Islet of Langerhans (tissue), 1 donor: ENCODE measurements around the gene CNTNAP2.
"Not testable (repeated sequence)": the region's sequence is repeated elsewhere in the genome, so short reads cannot be mapped to it uniquely, and the experiment has no call there.

ENCODE experiments used
- FAIRE-seq: peaks from one replicate; lab custom pipeline; 2011; peaks lifted over from hg19 to GRCh38; lab: Jason Lieb, UNC

Gene CNTNAP2

GRCh38 chr7:147023440-147023839 lies 906.8 kb downstream of the CNTNAP2 start:
- FAIRE-seq, result no peak

- no peak for FAIRE-seq
These were observed 913.4 kb downstream of the CNTNAP2 start for GRCh38 chr7:147029953-147030352.

GRCh38 chr7:147033641-147034040 lies 917.0 kb downstream of the CNTNAP2 start:
- FAIRE-seq, result no peak

- no peak for FAIRE-seq
These were observed 924.8 kb downstream of the CNTNAP2 start for GRCh38 chr7:147041438-147041837.

- no peak for FAIRE-seq
These were observed 928.3 kb downstream of the CNTNAP2 start for GRCh38 chr7:147044941-147045340.

GRCh38 chr7:147047696-147048095 lies 931.1 kb downstream of the CNTNAP2 start:
- FAIRE-seq, result no peak

- FAIRE-seq, result no peak
These were observed 932.3 kb downstream of the CNTNAP2 start for GRCh38 chr7:147048864-147049263.

GRCh38 chr7:147052818-147053217 lies 936.2 kb downstream of the CNTNAP2 start:
- no peak for FAIRE-seq

- no peak for FAIRE-seq
These were observed 937.1 kb downstream of the CNTNAP2 start for GRCh38 chr7:147053746-147054145.

- no peak for FAIRE-seq
These were observed 943.5 kb downstream of the CNTNAP2 start for GRCh38 chr7:147060070-147060469.

- FAIRE-seq, result no peak
These were observed 946.3 kb downstream of the CNTNAP2 start for GRCh38 chr7:147062897-147063296.

- FAIRE-seq, result no peak
These were observed 952.2 kb downstream of the CNTNAP2 start for GRCh38 chr7:147068842-147069241.

GRCh38 chr7:147069771-147070170 lies 953.2 kb downstream of the CNTNAP2 start:
- FAIRE-seq, result no peak

GRCh38 chr7:147070886-147071285 lies 954.3 kb downstream of the CNTNAP2 start:
- no peak for FAIRE-seq

GRCh38 chr7:147071536-147071935 lies 954.9 kb downstream of the CNTNAP2 start:
- no peak for FAIRE-seq

- no peak for FAIRE-seq
These were observed 961.7 kb downstream of the CNTNAP2 start for GRCh38 chr7:147078312-147078711.

- no peak for FAIRE-seq
These were observed 962.5 kb downstream of the CNTNAP2 start for GRCh38 chr7:147079083-147079482.

- no peak for FAIRE-seq
These were observed 963.4 kb downstream of the CNTNAP2 start for GRCh38 chr7:147079921-147080420.

GRCh38 chr7:147081117-147081516 lies 964.5 kb downstream of the CNTNAP2 start:
- FAIRE-seq, result no peak

- no peak for FAIRE-seq
These were observed 972.5 kb downstream of the CNTNAP2 start for GRCh38 chr7:147089051-147089461.

- no peak for FAIRE-seq
These were observed 973.0 kb downstream of the CNTNAP2 start for GRCh38 chr7:147089608-147090007.

- no peak for FAIRE-seq
These were observed 980.0 kb downstream of the CNTNAP2 start for GRCh38 chr7:147096629-147097028.

- FAIRE-seq, result no peak
These were observed 986.6 kb downstream of the CNTNAP2 start for GRCh38 chr7:147103224-147103623.

GRCh38 chr7:147106746-147107145 lies 990.1 kb downstream of the CNTNAP2 start:
- no peak for FAIRE-seq

GRCh38 chr7:147114525-147114924 lies 997.9 kb downstream of the CNTNAP2 start:
- not testable (repeated sequence) for FAIRE-seq
